ENCODE measurements around the gene PDF.

Gene PDF

GRCh38 chr16:69330286-69331109, at the start of gene PDF:
Gene PDF (minus strand): TSS chr16:69330588. CDS start chr16:69330570, 18 bp downstream.
- no peak for TF ChIP-seq CTCF (conservative IDR thresholded peaks at IDR 0.05; ENCODE audit: control insufficient read depth, insufficient read depth, low read depth, low read length)
- DNase-seq (ENCODE audit: low read depth): peak; percentile 89
- H3K4me3 ChIP-seq (ENCODE audit: control insufficient read depth, low read depth, low read length): peak within 1 kb of the TSS; percentile 67

- no peak overlapping the region for H3K4me3 ChIP-seq (ENCODE audit: control insufficient read depth, low read depth, low read length)
- no peak for DNase-seq (ENCODE audit: low read depth)
Observed at GRCh38 chr16:69378760-69379159, 48.4 kb upstream of the PDF start.

GRCh38 chr16:69378036-69378435, 47.6 kb upstream of the PDF start:
- no peak for TF ChIP-seq CTCF (conservative IDR thresholded peaks at IDR 0.05; ENCODE audit: control insufficient read depth, insufficient read depth, low read depth, low read length)
- no peak overlapping the region for H3K4me3 ChIP-seq (ENCODE audit: control insufficient read depth, low read depth, low read length)
- DNase-seq (ENCODE audit: low read depth): no peak

More at GRCh38 chr16:69378760-69379159, 48.4 kb upstream of the PDF start:
- TF ChIP-seq CTCF (conservative IDR thresholded peaks at IDR 0.05; ENCODE audit: control insufficient read depth, insufficient read depth, low read depth, low read length): no peak

- no peak for TF ChIP-seq CTCF (conservative IDR thresholded peaks at IDR 0.05; ENCODE audit: control insufficient read depth, insufficient read depth, low read depth, low read length)
- DNase-seq (ENCODE audit: low read depth): no peak
- H3K4me3 ChIP-seq (ENCODE audit: control insufficient read depth, low read depth, low read length): no peak overlapping the region
Observed at GRCh38 chr16:69376393-69377059, 46.1 kb upstream of the PDF start.

GRCh38 chr16:69373019-69373418, 42.6 kb upstream of the PDF start:
- no peak for TF ChIP-seq CTCF (conservative IDR thresholded peaks at IDR 0.05; ENCODE audit: control insufficient read depth, insufficient read depth, low read depth, low read length)
- DNase-seq (ENCODE audit: low read depth): no peak

GRCh38 chr16:69371564-69371963, 41.2 kb upstream of the PDF start:
- H3K4me3 ChIP-seq (ENCODE audit: control insufficient read depth, low read depth, low read length): no peak overlapping the region
- no peak for DNase-seq (ENCODE audit: low read depth)
- TF ChIP-seq CTCF (conservative IDR thresholded peaks at IDR 0.05; ENCODE audit: control insufficient read depth, insufficient read depth, low read depth, low read length): no peak

More at GRCh38 chr16:69373019-69373418, 42.6 kb upstream of the PDF start:
- H3K4me3 ChIP-seq (ENCODE audit: control insufficient read depth, low read depth, low read length): no peak overlapping the region

All from fibroblast of mammary gland (primary cell).